NCI-H1436 (cell line): ENCODE measurements around the gene DCTPP1.

Source experiments
- DNase-seq: peaks from one replicate; lab custom pipeline; 2025; lab: John Stamatoyannopoulos, UW

Gene DCTPP1

GRCh38 chr16:30381291-30382041 is 48.4 kb downstream of the DCTPP1 start:
- DNase-seq: no peak

DNA sequence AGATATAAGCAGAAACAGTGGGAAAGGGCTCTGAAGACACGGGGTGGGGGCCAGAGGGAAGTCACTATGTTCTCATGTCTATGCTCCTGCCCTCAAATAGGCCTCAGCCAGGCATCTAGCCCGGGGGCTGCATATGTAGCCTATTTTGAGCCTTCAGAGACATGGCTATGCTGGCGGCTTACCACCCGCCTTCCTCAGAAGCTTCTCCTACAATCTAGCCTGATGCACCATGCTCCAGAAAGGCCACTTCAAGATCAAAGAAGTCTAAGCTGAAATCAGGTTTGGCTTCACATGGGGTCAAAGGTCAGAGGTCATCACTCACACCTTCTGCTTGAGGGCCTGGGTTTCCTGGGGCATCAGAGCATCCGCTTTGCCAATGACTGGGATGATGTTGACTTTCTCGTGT is 49.0 kb downstream of the DCTPP1 start:
- no peak for DNase-seq

GRCh38 chr16:30380072-30380802 is 49.6 kb downstream of the DCTPP1 start:
- DNase-seq: no peak

- DNase-seq: no peak
Observed at GRCh38 chr16:30379158-30379783, 50.6 kb downstream of the DCTPP1 start.

- peak; percentile 98 for DNase-seq
Observed at GRCh38 chr16:30378236-30379157, 51.3 kb downstream of the DCTPP1 start.

- peak; percentile 89 for DNase-seq
Observed at GRCh38 chr16:30377812-30378235, 52.0 kb downstream of the DCTPP1 start.

GRCh38 chr16:30377050-30377811 is 52.6 kb downstream of the DCTPP1 start:
- DNase-seq: no peak

DNA sequence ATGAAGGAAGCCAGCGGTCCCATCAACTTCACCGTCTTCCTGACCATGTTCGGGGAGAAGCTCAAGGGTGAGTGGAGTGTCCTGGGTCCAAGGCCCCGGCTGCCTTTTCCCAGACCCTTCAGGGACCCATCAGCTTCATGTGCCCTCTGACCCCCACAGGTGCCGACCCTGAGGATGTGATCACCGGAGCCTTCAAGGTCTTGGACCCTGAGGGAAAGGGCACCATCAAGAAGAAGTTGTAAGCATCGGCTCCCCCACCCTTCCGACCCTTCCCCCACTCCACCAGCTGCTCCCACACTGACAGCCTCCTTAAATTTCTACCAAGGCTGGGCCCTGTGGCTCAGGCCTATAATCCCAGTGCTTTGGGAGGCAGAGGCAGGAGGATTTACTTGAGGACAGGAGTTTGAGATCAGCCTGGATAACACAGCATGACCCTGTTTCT is 53.3 kb downstream of the DCTPP1 start:
- no peak for DNase-seq

DNA sequence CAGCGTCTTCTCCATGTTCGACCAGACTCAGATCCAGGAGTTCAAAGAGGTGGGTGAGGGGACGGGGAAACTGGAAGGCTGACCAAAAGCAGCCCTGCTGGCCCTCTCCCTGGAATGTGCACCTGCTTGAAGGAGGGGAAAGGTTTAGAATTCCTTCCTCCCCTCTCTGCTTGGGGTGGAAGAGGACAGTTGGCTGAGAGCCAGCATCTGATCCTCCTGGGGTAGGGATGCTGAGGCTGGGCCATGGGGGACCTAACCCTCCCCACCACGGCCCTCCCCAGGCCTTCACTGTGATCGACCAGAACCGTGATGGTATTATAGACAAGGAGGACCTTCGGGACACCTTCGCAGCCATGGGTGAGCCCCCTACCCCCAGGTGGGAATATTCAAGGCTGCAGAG is 54.0 kb downstream of the DCTPP1 start:
- no peak for DNase-seq

GRCh38 chr16:30374538-30374937 is 55.3 kb downstream of the DCTPP1 start, which contains the start of gene MYL11:
Gene MYL11, plus strand, starts transcription at chr16:30374802. Its CDS starts 56 bp downstream, at chr16:30374858.
- DNase-seq: no peak
